Smooth muscle cell (in vitro differentiated cells): Measurements from ENCODE around the gene GPNMB. TPM values are rescaled to one million over a fixed set of nuclear protein-coding genes. Genes with fewer than 3 reads are reported as not detected.

Source experiments
- DNase-seq: peaks from one replicate; lab custom pipeline; 2025; ENCODE audit not compliant: unreplicated experiment; lab: John Stamatoyannopoulos, UW
- H2AFZ ChIP-seq: fragments of 200-600 bp; sonication (generic); 2 replicates; pipeline ENCODE4 v1.6.0; 2016; ENCODE audit warnings: antibody characterized with exemption, low read depth, mild to moderate bottlenecking
- H3F3A ChIP-seq: fragments of 200-600 bp; sonication (generic); 2 replicates; pipeline ENCODE4 v1.6.0; 2017; ENCODE audit warnings: antibody characterized with exemption, low read depth
- H3K27ac ChIP-seq: fragments of 200-600 bp; sonication (generic); 2 replicates; pipeline ENCODE4 v1.5.1; 2016; ENCODE audit warnings: low read depth, mild to moderate bottlenecking
- H3K27me3 ChIP-seq: fragments of 200-600 bp; sonication (generic); 2 replicates; pipeline ENCODE4 v1.6.1; 2016; ENCODE audit warnings: low read depth, mild to moderate bottlenecking
- H3K36me3 ChIP-seq: fragments of 200-600 bp; sonication (generic); 2 replicates; pipeline ENCODE4 v1.5.1; 2016; ENCODE audit warnings: low read depth
- H3K4me1 ChIP-seq: fragments of 200-600 bp; sonication (generic); 2 replicates; pipeline ENCODE4 v1.5.1; 2016; ENCODE audit warnings: low read depth
- H3K4me2 ChIP-seq: fragments of 200-600 bp; sonication (generic); 2 replicates; pipeline ENCODE4 v1.6.0; 2016; ENCODE audit warnings: mild to moderate bottlenecking
- H3K4me3 ChIP-seq: fragments of 200-600 bp; sonication (generic); 2 replicates; pipeline ENCODE4 v1.5.1; 2016; ENCODE audit warnings: mild to moderate bottlenecking
- H3K79me2 ChIP-seq: fragments of 200-600 bp; sonication (generic); 2 replicates; pipeline ENCODE4 v1.6.0; 2016; ENCODE audit warnings: low read depth, mild to moderate bottlenecking
- H3K9ac ChIP-seq: fragments of 200-600 bp; sonication (generic); 2 replicates; pipeline ENCODE4 v1.6.0; 2016; ENCODE audit warnings: low read depth
- H3K9me3 ChIP-seq: fragments of 200-600 bp; sonication (generic); replicated peaks from 2 replicates; pipeline ENCODE4 v1.5.1; 2016; ENCODE audit warnings: low read depth
- H4K20me1 ChIP-seq: fragments of 200-600 bp; sonication (generic); 2 replicates; pipeline ENCODE4 v1.6.0; 2016; ENCODE audit warnings: low read depth
- WGBS: methylation state at CpG from one replicate; pipeline ENCODE4 v1.1.7; 2016; ENCODE audit warnings: low lambda C conversion rate; 5-methylcytosine and 5-hydroxymethylcytosine counted together
- polyA plus RNA-seq: library from polyadenylated mRNA; unstranded; fragments of >200 nt; fragmentation: Nextera tagmentation; extraction: Ambion mirVana; gene quantifications from 2 replicates; pipeline ENCODE4 v1.2.1, GENCODE V29; 2016
- total RNA-seq: library from RNA; depleted of rRNA; stranded (reverse); fragments of >200 nt; gene quantifications from 2 replicates; pipeline ENCODE4 v1.2.3, GENCODE V29; 2014
- TF ChIP-seq, protein P1 (sequence below): fragments of 200-600 bp; sonication (generic); IDR thresholded peaks from 2 replicates; pipeline ENCODE4 v1.5.1; 2017; ENCODE audit warnings: borderline replicate concordance, mild to moderate bottlenecking, antibody characterized with exemption; ENCODE audit not compliant: insufficient read depth, poor library complexity, severe bottlenecking

The GPNMB gene
- total and polyA plus RNA-seq, 2 experiments from 2014 or later, result 13.6 to 26.1 TPM

DNA sequence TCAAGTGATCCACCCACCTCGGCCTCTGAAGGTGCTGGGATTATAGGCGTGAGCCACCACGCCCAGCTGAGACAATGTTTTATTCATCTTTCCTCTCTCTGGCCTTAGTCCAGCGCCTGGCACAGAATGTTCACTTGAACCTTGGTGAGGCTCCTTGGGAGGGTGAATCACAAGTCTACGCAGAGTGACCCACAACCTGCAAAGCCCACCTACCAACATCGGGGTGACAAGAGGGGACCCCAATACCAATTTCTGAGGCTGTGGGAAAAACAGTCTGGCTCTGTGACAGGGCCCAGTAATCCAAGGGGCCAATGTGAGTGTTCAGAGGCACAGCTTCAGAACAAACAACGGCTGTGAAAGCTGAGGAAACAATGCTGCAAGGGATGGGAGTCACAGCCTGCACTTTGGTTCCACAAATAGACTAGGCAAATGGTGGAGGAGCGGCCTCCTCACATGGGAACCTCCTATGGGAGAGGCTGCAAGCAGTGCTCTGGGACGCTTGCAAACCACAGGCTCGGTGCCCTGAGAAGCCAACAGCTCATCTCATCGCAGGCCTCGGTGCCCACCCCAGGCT, 47.0 kb downstream of the GPNMB start:
- no peak overlapping the region for H2AFZ ChIP-seq
- no peak overlapping the region for H3K4me3 ChIP-seq
- H3K79me2 ChIP-seq, result no peaks in the 10 kb centered on the region
- H3K9me3 ChIP-seq, result no peaks in the 10 kb centered on the region
- H3K4me2 ChIP-seq, result no peak overlapping the region
- no peaks in the 10 kb centered on the region for H3K36me3 ChIP-seq
- H3K27me3 ChIP-seq, result no peaks in the 10 kb centered on the region
- DNase-seq, result no peak
- H3K9ac ChIP-seq, result no peak overlapping the region
- H3K4me1 ChIP-seq, result peaks cover under 1% of the 10 kb centered on the region
- TF ChIP-seq, protein P1, sequence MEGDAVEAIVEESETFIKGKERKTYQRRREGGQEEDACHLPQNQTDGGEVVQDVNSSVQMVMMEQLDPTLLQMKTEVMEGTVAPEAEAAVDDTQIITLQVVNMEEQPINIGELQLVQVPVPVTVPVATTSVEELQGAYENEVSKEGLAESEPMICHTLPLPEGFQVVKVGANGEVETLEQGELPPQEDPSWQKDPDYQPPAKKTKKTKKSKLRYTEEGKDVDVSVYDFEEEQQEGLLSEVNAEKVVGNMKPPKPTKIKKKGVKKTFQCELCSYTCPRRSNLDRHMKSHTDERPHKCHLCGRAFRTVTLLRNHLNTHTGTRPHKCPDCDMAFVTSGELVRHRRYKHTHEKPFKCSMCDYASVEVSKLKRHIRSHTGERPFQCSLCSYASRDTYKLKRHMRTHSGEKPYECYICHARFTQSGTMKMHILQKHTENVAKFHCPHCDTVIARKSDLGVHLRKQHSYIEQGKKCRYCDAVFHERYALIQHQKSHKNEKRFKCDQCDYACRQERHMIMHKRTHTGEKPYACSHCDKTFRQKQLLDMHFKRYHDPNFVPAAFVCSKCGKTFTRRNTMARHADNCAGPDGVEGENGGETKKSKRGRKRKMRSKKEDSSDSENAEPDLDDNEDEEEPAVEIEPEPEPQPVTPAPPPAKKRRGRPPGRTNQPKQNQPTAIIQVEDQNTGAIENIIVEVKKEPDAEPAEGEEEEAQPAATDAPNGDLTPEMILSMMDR, result no peak
- 88% methylated on average over 12 of the region's 12 CpGs for WGBS
- H4K20me1 ChIP-seq, result no peaks in the 10 kb centered on the region
- no peak overlapping the region for H3K27ac ChIP-seq
- peaks cover under 1% of the 10 kb centered on the region for H3F3A ChIP-seq

DNA sequence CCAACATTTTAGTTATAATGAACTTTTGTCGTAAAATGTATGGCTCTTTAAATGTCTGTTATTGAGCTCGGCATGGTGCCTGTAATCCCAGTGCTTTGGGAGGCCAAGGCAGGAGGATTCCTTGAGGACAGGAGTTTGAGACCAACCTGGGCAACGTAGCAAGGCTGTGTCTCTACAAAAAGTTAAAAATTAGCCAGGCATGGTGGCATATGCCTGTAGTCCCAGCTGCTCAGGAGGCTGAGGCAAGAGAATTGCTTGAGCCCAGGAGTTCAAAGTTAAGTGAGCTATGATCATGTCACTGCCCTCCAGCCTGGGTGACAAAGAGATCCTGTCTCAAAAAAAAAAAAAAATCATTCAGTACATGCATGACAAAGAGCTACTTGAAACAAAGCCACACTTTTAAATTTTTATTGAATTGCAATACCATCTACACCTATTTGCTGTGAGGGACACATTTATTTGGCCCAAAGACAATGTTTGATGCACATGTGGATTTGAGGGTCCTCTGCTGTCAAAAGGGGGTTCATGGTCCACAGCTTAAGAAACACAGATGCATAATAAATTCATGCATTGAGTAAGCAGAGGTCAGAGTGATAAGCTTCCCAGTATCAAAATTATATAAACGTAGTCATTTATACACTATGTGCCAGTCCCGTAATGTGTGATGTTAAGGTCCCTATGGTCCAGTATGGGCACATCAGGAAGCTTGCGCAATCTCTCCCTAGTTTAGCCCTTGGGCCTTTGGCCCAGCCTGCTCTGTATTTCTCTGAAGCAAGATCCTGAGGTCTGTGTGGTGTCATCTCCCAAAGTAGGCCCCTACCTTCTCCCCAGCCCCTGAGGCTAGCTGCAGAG, 48.2 kb downstream of the GPNMB start:
- H3K27ac ChIP-seq, result no peak overlapping the region
- no peaks in the 10 kb centered on the region for H3K36me3 ChIP-seq
- peaks cover 6% of the 10 kb centered on the region for H3K79me2 ChIP-seq
- H3K9ac ChIP-seq, result no peak overlapping the region
- TF ChIP-seq, protein P1, result no peak
- no peaks in the 10 kb centered on the region for H3K27me3 ChIP-seq
- 93% methylated on average over 6 of the region's 6 CpGs for WGBS
- H2AFZ ChIP-seq, result no peak overlapping the region
- no peak overlapping the region for H3K4me3 ChIP-seq
- no peak overlapping the region for H3K4me2 ChIP-seq
- H3F3A ChIP-seq, result peaks cover 5% of the 10 kb centered on the region
- no peak for DNase-seq
- H4K20me1 ChIP-seq, result no peaks in the 10 kb centered on the region
- H3K4me1 ChIP-seq, result peaks cover 5% of the 10 kb centered on the region
- H3K9me3 ChIP-seq, result no peaks in the 10 kb centered on the region

DNA sequence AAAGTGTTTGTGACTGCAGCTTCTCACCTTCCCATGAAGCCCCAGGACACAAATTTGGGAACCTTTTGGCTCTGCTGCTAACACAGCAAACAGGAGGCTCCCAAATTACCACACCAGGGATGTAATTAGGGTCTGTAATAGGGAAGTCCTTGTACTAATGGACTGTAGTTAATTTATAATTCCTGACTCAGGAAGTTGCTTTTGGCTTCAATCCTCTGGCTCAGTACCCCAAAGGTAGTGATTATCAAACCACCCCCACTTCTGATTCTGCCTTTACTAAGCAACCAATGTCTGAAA, 48.8 kb downstream of the GPNMB start:
- Histone ChIP-seq H3K4me3 (no peak overlapping the region), H3K79me2 (peaks cover 12% of the 10 kb centered on the region), H2AFZ (no peak overlapping the region), H4K20me1 (no peaks in the 10 kb centered on the region), H3K36me3 (no peaks in the 10 kb centered on the region), H3K4me2 (no peak overlapping the region), H3K27me3 (no peaks in the 10 kb centered on the region), H3K9ac (no peak overlapping the region), H3K4me1 (peaks cover 9% of the 10 kb centered on the region), H3F3A (peaks cover 5% of the 10 kb centered on the region), H3K9me3 (no peaks in the 10 kb centered on the region), H3K27ac (no peak overlapping the region)
- TF ChIP-seq, protein P1, result no peak
- DNase-seq, result no peak
